ENCODE results near the gene SPOCK1. TPM values are rescaled to one million over a fixed set of nuclear protein-coding genes. Genes with fewer than 3 reads are reported as not detected.

SPOCK1 gene
- total RNA-seq, 1 experiment from 2014 or later = 23.9 TPM

DNA sequence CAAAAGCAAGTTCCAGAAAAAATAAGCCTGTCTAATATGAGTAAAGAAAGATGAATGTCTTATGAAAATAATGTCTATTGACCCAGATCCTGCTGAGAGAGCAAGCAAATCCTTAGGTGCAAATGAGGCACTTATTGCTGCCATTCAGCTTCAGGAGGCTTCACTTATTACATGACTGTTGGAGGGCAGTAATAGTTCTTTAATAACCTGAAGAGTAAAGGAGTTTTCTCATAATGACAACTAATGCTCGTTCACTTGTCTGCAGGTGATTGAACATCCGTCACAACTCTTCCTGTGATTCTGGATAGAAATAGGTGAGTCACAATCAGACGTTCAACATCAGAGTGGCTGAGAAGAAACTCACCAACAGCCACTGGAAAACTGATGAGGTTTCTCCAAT lies 58.3 kb downstream of the SPOCK1 start:
- H3K36me3 ChIP-seq (ENCODE audit: low read depth) = no peaks in the 10 kb centered on the region
- no peaks in the 10 kb centered on the region for H3K9me3 ChIP-seq (ENCODE audit: insufficient read depth, low read depth)
- DNase-seq = no peak
- no peak for TF ChIP-seq EZH2 (IDR thresholded peaks at IDR 0.05; ENCODE audit: low read depth)
- no peak for TF ChIP-seq CTCF (conservative IDR thresholded peaks at IDR 0.05)
- no peaks in the 10 kb centered on the region for H4K20me1 ChIP-seq (ENCODE audit: insufficient read depth)
- BruUV-seq (replicated peaks) = no TSS peak
- intact Hi-C loops (cut with micrococcal nuclease; ENCODE audit: unreplicated experiment) = no loop called here
- CTCF ChIA-PET = no interaction called here
- H3K4me1 ChIP-seq (replicated peaks; ENCODE audit: insufficient read depth) = no peaks in the 10 kb centered on the region
- no peak overlapping the region for H3K4me2 ChIP-seq
- no peak overlapping the region for H3K27ac ChIP-seq
- no peaks in the 10 kb centered on the region for H3K79me2 ChIP-seq (ENCODE audit: low read depth)
- peaks cover 6% of the 10 kb centered on the region; the same call in 1 of the 2 replicates for H3K9me2 ChIP-seq (ENCODE audit: insufficient read depth)
- no peaks in the 10 kb centered on the region for H3F3A ChIP-seq (ENCODE audit: insufficient read depth, low read depth)
- POLR2A ChIA-PET (ENCODE audit: unreplicated experiment) = no interaction called here
- no peak overlapping the region for H2AFZ ChIP-seq
- no peak overlapping the region for H3K4me3 ChIP-seq
- H3K27me3 ChIP-seq (ENCODE audit: insufficient read depth, low read depth) = no peaks in the 10 kb centered on the region

GRCh38 chr5:137439645-137440044 lies 59.5 kb downstream of the SPOCK1 start:
- intact Hi-C loops (cut with micrococcal nuclease; ENCODE audit: unreplicated experiment) = no loop called here
- BruUV-seq (replicated peaks) = no TSS peak
- H3K36me3 ChIP-seq (ENCODE audit: low read depth) = no peaks in the 10 kb centered on the region
- H3K27me3 ChIP-seq (ENCODE audit: insufficient read depth, low read depth) = no peaks in the 10 kb centered on the region
- H3K9me2 ChIP-seq (ENCODE audit: insufficient read depth) = peaks cover 6% of the 10 kb centered on the region; the same call in 1 of the 2 replicates
- H2AFZ ChIP-seq = no peak overlapping the region
- DNase-seq = no peak
- H3K79me2 ChIP-seq (ENCODE audit: low read depth) = no peaks in the 10 kb centered on the region
- H4K20me1 ChIP-seq (ENCODE audit: insufficient read depth) = no peaks in the 10 kb centered on the region
- POLR2A ChIA-PET (ENCODE audit: unreplicated experiment) = no interaction called here
- CTCF ChIA-PET = no interaction called here
- H3K9me3 ChIP-seq (ENCODE audit: insufficient read depth, low read depth) = no peaks in the 10 kb centered on the region
- no peak overlapping the region for H3K27ac ChIP-seq
- H3K4me1 ChIP-seq (replicated peaks; ENCODE audit: insufficient read depth) = no peaks in the 10 kb centered on the region
- H3K4me3 ChIP-seq = no peak overlapping the region
- no peak overlapping the region for H3K4me2 ChIP-seq
- TF ChIP-seq EZH2 (IDR thresholded peaks at IDR 0.05; ENCODE audit: low read depth) (no peak), CTCF (conservative IDR thresholded peaks at IDR 0.05) (no peak)
- no peaks in the 10 kb centered on the region for H3F3A ChIP-seq (ENCODE audit: insufficient read depth, low read depth)

DNA sequence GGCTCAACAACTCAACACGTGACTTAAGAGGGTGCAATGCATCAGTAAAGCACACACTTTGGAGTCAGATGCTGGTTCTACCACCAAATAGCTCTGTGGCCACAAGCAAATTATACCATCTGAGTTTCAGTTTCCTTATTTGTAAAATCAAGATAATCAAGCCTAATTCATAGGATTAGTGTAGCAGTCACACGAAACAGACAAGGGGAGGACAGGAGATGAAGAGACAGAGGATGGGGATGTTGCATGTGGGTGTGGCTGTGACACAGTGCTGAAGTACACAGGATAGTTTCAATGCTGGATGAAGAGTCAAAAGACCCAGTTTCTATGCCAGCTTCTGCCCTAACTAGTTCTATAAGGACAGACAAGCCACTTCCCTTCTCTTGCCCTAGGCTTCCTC lies 60.2 kb downstream of the SPOCK1 start:
- TF ChIP-seq EZH2 (IDR thresholded peaks at IDR 0.05; ENCODE audit: low read depth) (no peak), CTCF (conservative IDR thresholded peaks at IDR 0.05) (no peak)
- H3K9me3 ChIP-seq (ENCODE audit: insufficient read depth, low read depth) = no peaks in the 10 kb centered on the region
- no peaks in the 10 kb centered on the region for H3F3A ChIP-seq (ENCODE audit: insufficient read depth, low read depth)
- no peaks in the 10 kb centered on the region for H3K27me3 ChIP-seq (ENCODE audit: insufficient read depth, low read depth)
- no peaks in the 10 kb centered on the region for H3K79me2 ChIP-seq (ENCODE audit: low read depth)
- H3K27ac ChIP-seq = no peak overlapping the region
- no peak overlapping the region for H2AFZ ChIP-seq
- intact Hi-C loops (cut with micrococcal nuclease; ENCODE audit: unreplicated experiment) = no loop called here
- H3K36me3 ChIP-seq (ENCODE audit: low read depth) = no peaks in the 10 kb centered on the region
- ChIA-PET POLR2A (ENCODE audit: unreplicated experiment) (no interaction called here), CTCF (no interaction called here)
- H3K9me2 ChIP-seq (ENCODE audit: insufficient read depth) = peaks cover 6% of the 10 kb centered on the region; the same call in 1 of the 2 replicates
- no TSS peak for BruUV-seq (replicated peaks)
- H3K4me3 ChIP-seq = no peak overlapping the region
- H4K20me1 ChIP-seq (ENCODE audit: insufficient read depth) = no peaks in the 10 kb centered on the region
- H3K4me2 ChIP-seq = no peak overlapping the region
- DNase-seq = no peak
- H3K4me1 ChIP-seq (replicated peaks; ENCODE audit: insufficient read depth) = no peaks in the 10 kb centered on the region

Measured in PC-9 (cell line).